CD4-positive, CD25-positive, alpha-beta regulatory T cell (primary cell): ENCODE data around the gene KLF11. TPM values are rescaled to one million over a fixed set of nuclear protein-coding genes. Genes with fewer than 3 reads are reported as not detected.

Experiments used
- ATAC-seq, 2 donors: fragments of 150-1000 bp; cut with Tn5 transposase; one replicate each; pipeline ENCODE4 v1.10.0; 2021; ENCODE audit warnings: low read depth in 2 of 2, moderate number of reproducible peaks in 2 of 2, moderate library complexity in 1 of 2
- DNase-seq, 3 donors: peaks; one replicate each; pipeline versions ENCODE4 v3.0.0 to v3.0.0-alpha.2; 2012 to 2022; ENCODE audit warnings: mixed read lengths in 1 of 3
- H3K27ac ChIP-seq: one replicate; pipeline ENCODE4 v1.7.0; 2013; ENCODE audit warnings: mild to moderate bottlenecking, low read length; ENCODE audit not compliant: insufficient read depth, poor library complexity, severe bottlenecking
- H3K27me3 ChIP-seq: one replicate; pipeline ENCODE4 v1.7.0; 2013; ENCODE audit warnings: low read length; ENCODE audit not compliant: control insufficient read depth, insufficient read depth
- H3K36me3 ChIP-seq: one replicate; pipeline ENCODE4 v1.7.0; 2013; ENCODE audit warnings: mild to moderate bottlenecking, low read length, moderate library complexity; ENCODE audit not compliant: control insufficient read depth, insufficient read depth
- H3K4me1 ChIP-seq: 2 replicates; pipeline ENCODE4 v1.7.0; 2013; ENCODE audit warnings: mild to moderate bottlenecking, low read length; ENCODE audit not compliant: insufficient read depth, control insufficient read depth, poor library complexity, severe bottlenecking
- H3K4me3 ChIP-seq: one replicate; pipeline ENCODE4 v1.7.0; 2013; ENCODE audit warnings: low read depth, mild to moderate bottlenecking, low read length, moderate library complexity
- H3K9me3 ChIP-seq, 2 experiments: 1 replicate in 1 of 2; 2 replicates in 1 of 2; pipeline ENCODE4 v1.7.0; 2013; ENCODE audit warnings: low read length in 2 of 2, mild to moderate bottlenecking in 1 of 2, moderate library complexity in 1 of 2; ENCODE audit not compliant: control insufficient read depth in 2 of 2
- H3K27ac Mint-ChIP-seq, 3 donors: one replicate each; pipeline ENCODE4 v1.8.0; 2020 to 2022; ENCODE audit warnings: mild to moderate bottlenecking in 3 of 3, mixed read lengths in 3 of 3, moderate library complexity in 2 of 3
- H3K27me3 Mint-ChIP-seq: one replicate; pipeline ENCODE4 v1.8.0; 2022; ENCODE audit warnings: mild to moderate bottlenecking, mixed read lengths
- H3K36me3 Mint-ChIP-seq: one replicate; pipeline ENCODE4 v1.8.0; 2020; ENCODE audit warnings: mixed read lengths
- H3K4me1 Mint-ChIP-seq, 4 donors: one replicate each; pipeline ENCODE4 v1.8.0; 2020 to 2022; ENCODE audit warnings: mixed read lengths in 4 of 4, mild to moderate bottlenecking in 1 of 4
- H3K4me3 Mint-ChIP-seq, 4 donors: one replicate each; pipeline ENCODE4 v1.8.0; 2020 to 2022; ENCODE audit warnings: mild to moderate bottlenecking in 4 of 4, mixed read lengths in 4 of 4, moderate library complexity in 3 of 4
- H3K9me3 Mint-ChIP-seq, 7 donors: one replicate each; pipeline ENCODE4 v1.8.0; 2020 to 2022; ENCODE audit warnings: mixed read lengths in 7 of 7, mild to moderate bottlenecking in 3 of 7, moderate library complexity in 2 of 7
- polyA plus RNA-seq, 4 donors: library from polyadenylated mRNA; unstranded; fragments of 300-500 nt; fragmentation: Illumina TruSeq; gene quantifications; one replicate each; pipeline ENCODE4 v1.2.3, GENCODE V29; 2021
- total RNA-seq: library from RNA; stranded (reverse); gene quantifications from one replicate; pipeline ENCODE4 v1.2.3, GENCODE V29; 2022

Gene KLF11
- total and polyA plus RNA-seq, 5 donors from 2014 or later, result 5.9 to 38.9 (median 11.8) TPM

DNA sequence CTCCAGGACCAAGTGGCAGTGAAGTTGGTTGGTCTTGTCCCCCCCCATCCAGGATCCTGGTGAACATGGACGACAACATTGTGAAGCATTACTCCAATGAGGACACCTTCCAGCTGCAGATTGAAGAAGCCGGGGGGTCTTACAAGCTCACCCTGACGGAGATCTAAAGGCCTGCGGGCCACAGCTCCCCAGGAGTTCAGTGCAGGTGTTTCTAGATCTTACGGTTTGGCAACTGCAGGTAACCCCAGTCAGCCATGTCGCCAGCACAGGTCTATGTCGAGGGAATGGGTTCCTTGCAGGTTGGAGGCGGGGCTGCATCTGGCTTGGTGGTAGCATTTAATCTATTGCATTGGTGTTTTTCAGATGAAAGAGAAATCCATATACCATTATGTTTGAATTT, 42.8 kb upstream of the KLF11 start:
- Mint-ChIP-seq H3K4me1 (peaks cover 6 to 29% (median 18%) of the 10 kb centered on the region in 4 donors), H3K4me3 (no peak overlapping the region), H3K27me3 (no peaks in the 10 kb centered on the region), H3K9me3 (peaks cover 0 to 2% (median 0%) of the 10 kb centered on the region in 7 donors), H3K36me3 (no peaks in the 10 kb centered on the region), H3K27ac (peak overlapping the region in 1 of 3 donors; percentile 47)
- Histone ChIP-seq H3K36me3 (no peaks in the 10 kb centered on the region), H3K9me3 (no peaks in the 10 kb centered on the region), H3K4me1 (peaks cover 15% of the 10 kb centered on the region), H3K27ac (no peak overlapping the region), H3K4me3 (no peak overlapping the region), H3K27me3 (no peaks in the 10 kb centered on the region)
- ATAC-seq, result no peak
- no peak for DNase-seq

GRCh38 chr2:10001586-10001985, 41.8 kb upstream of the KLF11 start:
- Histone ChIP-seq H3K9me3 (no peaks in the 10 kb centered on the region), H3K4me1 (peaks cover 15% of the 10 kb centered on the region), H3K27ac (no peak overlapping the region), H3K27me3 (no peaks in the 10 kb centered on the region), H3K4me3 (no peak overlapping the region), H3K36me3 (no peaks in the 10 kb centered on the region)
- Mint-ChIP-seq H3K9me3 (peaks cover 0 to 3% (median 0%) of the 10 kb centered on the region in 7 donors), H3K36me3 (no peaks in the 10 kb centered on the region), H3K4me1 (peaks cover 6 to 28% (median 16%) of the 10 kb centered on the region in 4 donors), H3K27ac (peak overlapping the region in 2 of 3 donors; percentile 28 to 77), H3K27me3 (no peaks in the 10 kb centered on the region), H3K4me3 (no peak overlapping the region)
- DNase-seq, result no peak
- ATAC-seq, result no peak

- H3K9me3 Mint-ChIP-seq, result peaks cover 0 to 3% (median 0%) of the 10 kb centered on the region in 7 donors
- no peaks in the 10 kb centered on the region for H3K27me3 Mint-ChIP-seq
- H3K9me3 ChIP-seq, result no peaks in the 10 kb centered on the region
- H3K27me3 ChIP-seq, result no peaks in the 10 kb centered on the region
- H3K4me1 Mint-ChIP-seq, result peaks cover 6 to 28% (median 16%) of the 10 kb centered on the region in 4 donors
- peak overlapping the region in 2 of 3 donors; percentile 2 to 28 for H3K27ac Mint-ChIP-seq
- peak overlapping the region; percentile 44 for H3K27ac ChIP-seq
- ATAC-seq (peak in 1 of 2 donors; percentile 34), DNase-seq (peak in 1 of 3 donors; percentile 37)
- H3K36me3 Mint-ChIP-seq, result no peaks in the 10 kb centered on the region
- peak overlapping the region in 1 of 4 donors; percentile 1 for H3K4me3 Mint-ChIP-seq
- peaks cover 15% of the 10 kb centered on the region for H3K4me1 ChIP-seq
- peak overlapping the region; percentile 51 for H3K4me3 ChIP-seq
- H3K36me3 ChIP-seq, result no peaks in the 10 kb centered on the region
These were observed 41.2 kb upstream of the KLF11 start for GRCh38 chr2:10002109-10002508.

DNA sequence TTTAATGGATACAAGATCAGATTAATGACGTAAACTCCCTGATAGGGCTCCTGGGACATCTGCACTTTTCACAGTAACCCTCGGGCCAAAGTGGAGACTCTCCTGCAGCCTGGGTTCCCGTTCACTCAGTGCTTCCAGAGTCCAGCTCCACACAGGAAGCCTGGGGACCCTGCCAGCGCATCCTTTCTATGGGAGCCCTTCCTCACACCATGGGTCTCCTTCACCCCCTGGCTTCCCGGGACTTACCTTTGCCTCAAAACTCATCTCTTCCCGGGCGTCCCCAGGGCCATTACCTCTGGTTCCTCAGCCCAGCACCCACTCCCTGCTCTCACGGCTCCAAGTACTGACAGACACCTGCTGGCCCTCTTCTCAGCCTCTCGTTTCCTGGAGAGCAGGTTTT, 40.7 kb upstream of the KLF11 start:
- Histone ChIP-seq H3K4me1 (peaks cover 15% of the 10 kb centered on the region), H3K27me3 (no peaks in the 10 kb centered on the region), H3K36me3 (no peaks in the 10 kb centered on the region), H3K4me3 (no peak overlapping the region), H3K9me3 (no peaks in the 10 kb centered on the region), H3K27ac (peak overlapping the region; percentile 44)
- peaks cover 0 to 3% (median 0%) of the 10 kb centered on the region in 7 donors for H3K9me3 Mint-ChIP-seq
- no peak overlapping the region for H3K4me3 Mint-ChIP-seq
- peaks cover 6 to 28% (median 16%) of the 10 kb centered on the region in 4 donors for H3K4me1 Mint-ChIP-seq
- no peak for ATAC-seq
- peak overlapping the region in 1 of 3 donors; percentile 82 for H3K27ac Mint-ChIP-seq
- DNase-seq, result no peak
- H3K27me3 Mint-ChIP-seq, result peaks cover 4% of the 10 kb centered on the region
- H3K36me3 Mint-ChIP-seq, result no peaks in the 10 kb centered on the region

- Mint-ChIP-seq H3K27ac (peak overlapping the region in 1 of 3 donors; percentile 82), H3K4me3 (no peak overlapping the region), H3K9me3 (peaks cover 0 to 3% (median 0%) of the 10 kb centered on the region in 7 donors), H3K27me3 (peaks cover 7% of the 10 kb centered on the region), H3K36me3 (no peaks in the 10 kb centered on the region), H3K4me1 (peaks cover 6 to 28% (median 17%) of the 10 kb centered on the region in 4 donors)
- H3K9me3 ChIP-seq, result no peaks in the 10 kb centered on the region
- DNase-seq, result no peak
- no peaks in the 10 kb centered on the region for H3K27me3 ChIP-seq
- peaks cover 15% of the 10 kb centered on the region for H3K4me1 ChIP-seq
- no peak overlapping the region for H3K4me3 ChIP-seq
- no peaks in the 10 kb centered on the region for H3K36me3 ChIP-seq
- no peak for ATAC-seq
- no peak overlapping the region for H3K27ac ChIP-seq
These were observed 39.9 kb upstream of the KLF11 start for GRCh38 chr2:10003206-10004125.

DNA sequence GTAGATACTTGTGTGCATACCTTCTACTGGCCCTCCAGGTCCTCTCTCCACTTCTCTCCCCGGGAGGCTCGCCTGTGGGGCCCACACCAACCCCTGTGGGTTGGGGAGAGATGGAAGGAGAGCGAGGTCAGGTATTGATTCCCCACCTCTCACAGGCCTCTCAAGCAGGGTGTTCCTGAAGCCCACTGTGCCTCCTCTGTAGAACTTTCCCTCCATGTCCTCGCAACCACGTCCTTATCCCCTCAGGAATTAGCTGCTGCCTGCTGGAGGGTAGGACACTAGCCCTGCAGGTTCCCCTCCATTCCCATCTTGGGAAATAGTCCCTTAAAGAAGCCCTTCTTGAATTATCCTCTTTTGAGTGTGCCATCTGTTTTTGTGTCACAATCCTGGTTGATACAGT, 38.9 kb upstream of the KLF11 start:
- no peaks in the 10 kb centered on the region for H3K36me3 Mint-ChIP-seq
- no peaks in the 10 kb centered on the region for H3K36me3 ChIP-seq
- no peak overlapping the region for H3K27ac ChIP-seq
- H3K4me3 Mint-ChIP-seq, result no peak overlapping the region
- H3K9me3 ChIP-seq, result no peaks in the 10 kb centered on the region
- H3K4me1 Mint-ChIP-seq, result peaks cover 6 to 28% (median 17%) of the 10 kb centered on the region in 4 donors
- peak overlapping the region; percentile 21 to 47 (median 34) for H3K27ac Mint-ChIP-seq
- peaks cover 7% of the 10 kb centered on the region for H3K27me3 Mint-ChIP-seq
- peaks cover 0 to 3% (median 0%) of the 10 kb centered on the region in 7 donors for H3K9me3 Mint-ChIP-seq
- H3K4me3 ChIP-seq, result no peak overlapping the region
- no peak for ATAC-seq
- no peak for DNase-seq
- peaks cover 15% of the 10 kb centered on the region for H3K4me1 ChIP-seq
- no peaks in the 10 kb centered on the region for H3K27me3 ChIP-seq

- Mint-ChIP-seq H3K4me3 (no peak overlapping the region), H3K4me1 (peaks cover 6 to 28% (median 17%) of the 10 kb centered on the region in 4 donors), H3K36me3 (no peaks in the 10 kb centered on the region), H3K9me3 (peaks cover 0 to 3% (median 0%) of the 10 kb centered on the region in 7 donors), H3K27me3 (peaks cover 7% of the 10 kb centered on the region), H3K27ac (peak overlapping the region in 2 of 3 donors; percentile 21 to 47)
- no peaks in the 10 kb centered on the region for H3K9me3 ChIP-seq
- no peaks in the 10 kb centered on the region for H3K36me3 ChIP-seq
- H3K27me3 ChIP-seq, result no peaks in the 10 kb centered on the region
- H3K27ac ChIP-seq, result no peak overlapping the region
- H3K4me3 ChIP-seq, result no peak overlapping the region
- peaks cover 15% of the 10 kb centered on the region for H3K4me1 ChIP-seq
- ATAC-seq (no peak), DNase-seq (no peak)
These were observed 38.5 kb upstream of the KLF11 start for GRCh38 chr2:10004836-10005235.
